Activated T-cell treated with anti-CD3 and anti-CD28 coated beads for 1 hour (primary cell): ENCODE data around the gene PAK4.
"Not testable (repeated sequence)": the region's sequence is repeated elsewhere in the genome, so short reads cannot be mapped to it uniquely, and the experiment has no call there.

Source experiments
- DNase-seq: peaks from one replicate; pipeline ENCODE4 v3.0.0-alpha.2; 2020; ENCODE audit warnings: low read depth

Gene PAK4

GRCh38 chr19:39130337-39131254 is 5.0 kb downstream of the PAK4 start:
- no peak for DNase-seq

- DNase-seq, result no peak
Measured at GRCh38 chr19:39131255-39131755, 5.7 kb downstream of the PAK4 start.

- DNase-seq, result no peak
Measured at GRCh38 chr19:39132344-39132969, 6.9 kb downstream of the PAK4 start.

- no peak for DNase-seq
Measured at GRCh38 chr19:39133431-39134270, 8.1 kb downstream of the PAK4 start.

GRCh38 chr19:39135701-39136100 is 10.1 kb downstream of the PAK4 start:
- no peak for DNase-seq

GRCh38 chr19:39136225-39136940 is 10.8 kb downstream of the PAK4 start:
- no peak for DNase-seq

- DNase-seq, result no peak
Measured at GRCh38 chr19:39137131-39137530, 11.5 kb downstream of the PAK4 start.

GRCh38 chr19:39138221-39139211 is 12.9 kb downstream of the PAK4 start:
- DNase-seq, result no peak

- no peak for DNase-seq
Measured at GRCh38 chr19:39139305-39139874, 13.8 kb downstream of the PAK4 start.

GRCh38 chr19:39139971-39140453 is 14.4 kb downstream of the PAK4 start:
- no peak for DNase-seq

- DNase-seq, result no peak
Measured at GRCh38 chr19:39140594-39140993, 15.0 kb downstream of the PAK4 start.

GRCh38 chr19:39141929-39142328 is 16.3 kb downstream of the PAK4 start:
- DNase-seq, result no peak

GRCh38 chr19:39142630-39143029 is 17.0 kb downstream of the PAK4 start:
- DNase-seq, result no peak

GRCh38 chr19:39143757-39144289 is 18.2 kb downstream of the PAK4 start:
- DNase-seq, result not testable (repeated sequence)

GRCh38 chr19:39144290-39145071 is 18.9 kb downstream of the PAK4 start:
- no peak for DNase-seq

- no peak for DNase-seq
Measured at GRCh38 chr19:39145180-39145953, 19.8 kb downstream of the PAK4 start.

GRCh38 chr19:39146091-39146490 is 20.5 kb downstream of the PAK4 start:
- no peak for DNase-seq
